GM20000 (cell line): ENCODE results near the gene IGLL1.

Source experiments
- DNase-seq: peaks from one replicate; pipeline ENCODE4 v3.0.0; 2012; ENCODE audit warnings: low spot score
- TF ChIP-seq, protein P1 (sequence below): IDR thresholded peaks from 2 replicates; pipeline ENCODE4 v1.5.1; 2012; ENCODE audit warnings: mild to moderate bottlenecking, control low read depth; ENCODE audit errors: extremely low read depth, missing control alignments

Gene IGLL1

DNA sequence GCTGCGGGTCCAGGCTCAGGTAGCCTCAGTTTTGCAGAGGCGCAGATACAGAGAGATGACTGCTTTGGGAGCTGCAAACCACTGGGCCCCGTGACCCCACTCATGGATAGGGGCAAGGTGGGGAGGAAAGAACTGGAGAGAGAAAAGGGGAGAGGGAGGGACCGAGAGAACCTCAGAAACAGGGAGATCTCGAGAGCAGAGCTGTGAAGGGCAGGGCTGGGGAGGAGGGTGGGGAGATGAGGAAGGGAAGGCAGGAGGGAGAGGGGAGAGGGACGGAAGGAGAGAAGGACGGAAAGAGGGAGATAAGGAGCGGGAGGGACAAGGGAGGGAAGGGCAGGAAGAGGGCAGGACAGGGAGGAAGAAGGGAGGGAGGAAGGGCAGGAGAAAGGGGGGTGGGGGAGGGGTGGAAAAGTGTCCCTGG is 46.3 kb downstream of the IGLL1 start:
- DNase-seq, result no peak
- TF ChIP-seq, protein P1, sequence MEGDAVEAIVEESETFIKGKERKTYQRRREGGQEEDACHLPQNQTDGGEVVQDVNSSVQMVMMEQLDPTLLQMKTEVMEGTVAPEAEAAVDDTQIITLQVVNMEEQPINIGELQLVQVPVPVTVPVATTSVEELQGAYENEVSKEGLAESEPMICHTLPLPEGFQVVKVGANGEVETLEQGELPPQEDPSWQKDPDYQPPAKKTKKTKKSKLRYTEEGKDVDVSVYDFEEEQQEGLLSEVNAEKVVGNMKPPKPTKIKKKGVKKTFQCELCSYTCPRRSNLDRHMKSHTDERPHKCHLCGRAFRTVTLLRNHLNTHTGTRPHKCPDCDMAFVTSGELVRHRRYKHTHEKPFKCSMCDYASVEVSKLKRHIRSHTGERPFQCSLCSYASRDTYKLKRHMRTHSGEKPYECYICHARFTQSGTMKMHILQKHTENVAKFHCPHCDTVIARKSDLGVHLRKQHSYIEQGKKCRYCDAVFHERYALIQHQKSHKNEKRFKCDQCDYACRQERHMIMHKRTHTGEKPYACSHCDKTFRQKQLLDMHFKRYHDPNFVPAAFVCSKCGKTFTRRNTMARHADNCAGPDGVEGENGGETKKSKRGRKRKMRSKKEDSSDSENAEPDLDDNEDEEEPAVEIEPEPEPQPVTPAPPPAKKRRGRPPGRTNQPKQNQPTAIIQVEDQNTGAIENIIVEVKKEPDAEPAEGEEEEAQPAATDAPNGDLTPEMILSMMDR, result no peak

DNA sequence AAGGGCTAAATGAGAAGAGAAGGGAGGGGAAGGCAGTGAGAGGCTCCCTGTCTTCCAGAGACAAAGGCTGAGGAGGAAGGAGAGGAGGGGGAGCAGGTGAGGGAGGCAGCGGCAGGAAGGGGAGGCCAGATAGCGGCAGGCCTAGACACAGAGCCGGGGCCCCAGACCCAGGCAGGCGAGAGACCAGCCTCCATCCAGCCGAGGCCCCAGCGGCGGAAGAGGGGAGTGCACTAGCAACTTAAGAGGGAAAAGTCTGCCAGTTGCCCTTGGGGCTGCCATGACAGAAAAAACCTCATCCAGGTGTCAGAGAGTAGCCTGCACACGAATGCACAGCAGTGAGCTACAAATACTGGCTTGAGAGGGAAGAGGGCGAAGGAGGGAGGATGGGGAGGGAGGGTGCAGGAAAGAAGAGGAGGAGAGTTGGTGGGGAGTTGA is 46.7 kb downstream of the IGLL1 start:
- DNase-seq, result no peak
- TF ChIP-seq, protein P1, result no peak

DNA sequence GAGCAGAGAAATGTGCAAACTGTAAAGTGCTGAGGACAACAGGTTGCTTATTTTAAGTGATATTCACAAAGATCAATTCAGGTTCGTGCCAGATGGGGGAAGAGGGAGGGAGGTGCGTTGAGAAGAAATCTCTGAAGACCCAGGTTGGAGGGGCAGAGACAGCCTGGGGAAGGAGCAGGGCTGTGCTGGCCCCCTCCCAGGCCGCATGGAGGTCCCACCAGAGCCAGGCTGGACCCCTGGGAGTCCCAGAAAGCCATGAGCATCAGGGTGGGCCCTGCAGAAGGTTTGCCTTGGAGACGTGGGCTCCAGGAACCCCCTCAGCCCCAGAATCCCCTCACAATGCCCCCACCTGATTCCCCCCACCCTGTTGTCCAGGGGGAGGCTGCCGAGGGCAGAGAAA is 47.4 kb downstream of the IGLL1 start:
- TF ChIP-seq, protein P1, result no peak
- no peak for DNase-seq

DNA sequence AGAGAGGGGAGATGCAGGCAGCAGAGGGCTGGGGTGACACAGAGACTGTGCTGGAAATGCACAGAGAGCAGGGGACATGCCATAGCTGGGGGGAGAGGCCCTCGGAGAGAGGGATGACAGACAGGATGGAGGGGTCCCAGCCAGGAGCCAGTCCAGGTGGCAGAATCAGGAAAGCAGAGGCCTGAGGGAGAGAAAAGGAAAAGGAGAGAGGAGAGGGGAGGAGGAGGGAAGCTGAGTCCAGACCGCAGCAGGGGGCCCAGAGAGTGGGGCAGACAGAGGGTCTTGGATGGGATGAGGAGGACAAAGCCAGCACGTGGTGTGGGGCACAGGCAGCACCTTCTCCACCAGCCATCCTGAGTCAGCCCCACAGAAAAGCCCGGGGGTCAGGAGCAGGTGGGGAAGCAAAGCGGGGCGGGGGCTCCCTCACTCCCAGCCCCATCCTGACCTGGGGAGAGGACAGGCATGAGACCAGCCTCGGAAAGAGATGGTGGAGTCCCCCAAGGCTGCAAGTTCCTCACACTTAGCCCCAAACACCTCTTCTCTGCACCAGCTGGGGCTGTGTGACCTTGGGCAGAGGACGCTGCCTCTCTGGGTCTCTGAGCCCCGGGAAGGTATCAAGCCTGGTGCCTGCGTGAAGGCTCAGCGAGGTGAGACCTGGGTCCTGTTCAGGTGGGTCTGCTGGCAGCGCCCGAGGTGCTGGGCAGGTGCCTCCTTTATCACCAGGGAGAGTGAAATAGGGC is 48.0 kb downstream of the IGLL1 start:
- no peak for DNase-seq
- TF ChIP-seq, protein P1, result no peak

DNA sequence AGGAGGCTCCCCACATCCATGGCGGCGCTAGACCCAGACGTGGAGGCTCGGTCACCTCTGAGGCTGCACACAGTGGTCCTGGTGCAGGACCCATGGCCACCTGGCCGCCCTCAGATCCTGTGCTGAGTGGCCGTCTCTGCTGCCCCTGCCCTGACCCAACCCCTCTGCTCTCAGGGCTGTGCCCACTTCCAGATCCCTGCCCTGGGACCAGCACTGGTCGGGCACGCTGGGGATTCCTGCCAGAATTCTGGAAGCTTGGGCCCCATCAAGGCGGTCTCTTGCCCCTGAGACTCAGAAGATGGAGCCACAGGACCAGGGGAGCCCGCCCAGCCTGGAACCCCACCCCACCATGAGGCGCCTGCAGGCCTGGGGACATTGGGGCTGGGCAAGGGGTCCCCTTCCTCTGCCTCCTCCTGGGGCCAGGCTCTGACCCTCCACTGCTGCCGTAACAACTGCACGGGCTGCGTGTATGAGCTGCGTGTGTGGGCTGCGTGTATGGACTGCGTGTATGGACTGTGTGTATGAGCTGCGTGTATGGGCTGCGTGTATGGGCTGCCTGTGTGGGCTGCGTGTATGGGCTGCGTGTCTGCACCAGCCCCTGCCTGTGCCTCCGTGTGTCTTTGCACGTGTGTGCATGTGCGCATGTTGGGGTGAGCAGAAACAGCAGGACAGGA is 48.7 kb downstream of the IGLL1 start:
- TF ChIP-seq, protein P1, result no peak
- DNase-seq, result no peak

DNA sequence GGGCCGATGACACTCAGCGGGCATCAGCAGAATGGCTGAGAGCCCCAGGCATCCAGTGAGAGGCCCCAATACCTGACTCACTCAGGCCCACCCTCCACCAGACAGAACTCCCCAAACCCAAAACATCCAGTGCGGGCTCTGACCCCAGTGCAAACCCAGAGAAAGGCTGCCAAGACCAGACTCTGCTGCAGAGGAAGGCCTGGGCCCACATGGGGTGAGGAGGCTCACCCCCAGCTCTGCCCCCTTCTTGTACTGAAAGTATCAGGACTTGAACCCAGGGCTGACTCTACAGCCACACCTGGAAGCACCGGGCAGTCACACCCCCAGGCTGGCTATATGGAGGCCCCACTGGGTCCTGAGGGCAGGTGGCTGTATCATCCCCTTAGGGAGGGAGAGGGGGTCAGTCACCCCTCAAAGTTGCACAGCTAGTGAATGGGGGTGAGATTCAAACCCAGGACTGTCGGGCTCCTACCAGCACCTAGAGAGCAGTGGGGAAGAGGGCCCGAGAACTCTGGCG is 49.3 kb downstream of the IGLL1 start:
- no peak for DNase-seq

DNA sequence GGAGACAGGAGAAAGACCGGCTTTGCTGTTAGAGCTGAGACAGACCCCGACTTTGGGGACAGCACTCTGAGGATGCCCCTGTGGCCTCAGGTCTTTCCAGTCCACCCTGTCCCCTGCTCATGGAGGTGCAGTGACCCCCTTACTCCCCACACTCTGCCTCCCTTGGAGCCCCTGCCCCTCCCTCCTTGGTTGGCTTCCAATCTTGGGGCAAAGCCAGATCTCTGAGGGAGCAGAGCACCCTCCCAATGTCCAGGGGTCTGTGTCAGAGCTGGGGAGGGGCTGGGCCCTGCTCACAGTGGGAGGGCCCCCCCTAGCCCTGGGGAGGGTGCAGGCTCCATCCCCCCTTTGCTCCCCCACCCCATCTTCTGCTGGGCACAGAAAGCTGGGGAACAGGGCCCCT is 50.0 kb downstream of the IGLL1 start:
- TF ChIP-seq, protein P1, result no peak

More for the DNA sequence above, 49.3 kb downstream of the IGLL1 start:
- TF ChIP-seq, protein P1, result no peak

More for the DNA sequence above, 50.0 kb downstream of the IGLL1 start:
- DNase-seq, result no peak
